Calu3 (cell line): ENCODE data around the gene KIRREL3. TPM values are rescaled to one million over a fixed set of nuclear protein-coding genes. Genes with fewer than 3 reads are reported as not detected.

Experiments used
- BruUV-seq: library from RNA; stranded (reverse); fragments of 400-500 nt; replicated peaks from 2 replicates; lab custom pipeline; 2021; lab: Mats Ljungman, UMichigan
- CTCF ChIA-PET: fragments of 300-600 bp; sonication (Branson Sonifier 250); formaldehyde crosslinking; loops from one replicate; lab custom pipeline; 2022; ENCODE audit warnings: antibody characterized with exemption; lab: Charles Lee
- DNase-seq: peaks from one replicate; pipeline ENCODE4 v3.0.0; 2022
- H3K27ac Mint-ChIP-seq: one replicate; pipeline ENCODE4 v1.8.0; 2022; ENCODE audit warnings: mixed read lengths; ENCODE audit not compliant: unreplicated experiment
- H3K27me3 Mint-ChIP-seq: one replicate; pipeline ENCODE4 v1.8.0; 2022; ENCODE audit warnings: mixed read lengths; ENCODE audit not compliant: unreplicated experiment
- H3K36me3 Mint-ChIP-seq: one replicate; pipeline ENCODE4 v1.8.0; 2022; ENCODE audit warnings: mild to moderate bottlenecking, moderate library complexity, mixed read lengths; ENCODE audit not compliant: insufficient read depth, unreplicated experiment
- H3K4me1 Mint-ChIP-seq: one replicate; pipeline ENCODE4 v1.8.0; 2022; ENCODE audit warnings: mild to moderate bottlenecking, low read depth, mixed read lengths; ENCODE audit not compliant: unreplicated experiment
- H3K4me3 Mint-ChIP-seq: one replicate; pipeline ENCODE4 v1.8.0; 2022; ENCODE audit warnings: mild to moderate bottlenecking, low read depth, moderate library complexity, mixed read lengths; ENCODE audit not compliant: unreplicated experiment
- H3K9me3 Mint-ChIP-seq: one replicate; pipeline ENCODE4 v1.8.0; 2022; ENCODE audit warnings: low read depth, mixed read lengths; ENCODE audit not compliant: unreplicated experiment
- intact Hi-C: fragments of 100-400 bp; cut with micrococcal nuclease; formaldehyde crosslinking; loops from one replicate; pipeline ENCODE4 v1.10.0; 2022; ENCODE audit not compliant: unreplicated experiment
- total RNA-seq: library from RNA; stranded (reverse); gene quantifications from 2 replicates; pipeline ENCODE4 v1.2.3, GENCODE V29; 2022
- TF ChIP-seq, protein P1 (sequence below): fragments of 200-600 bp; IDR thresholded peaks from one replicate; pipeline ENCODE4 v1.8.0; 2022; ENCODE audit warnings: antibody characterized with exemption; ENCODE audit not compliant: unreplicated experiment

KIRREL3 gene
- total RNA-seq, 1 experiment from 2014 or later, result 0.26 TPM

DNA sequence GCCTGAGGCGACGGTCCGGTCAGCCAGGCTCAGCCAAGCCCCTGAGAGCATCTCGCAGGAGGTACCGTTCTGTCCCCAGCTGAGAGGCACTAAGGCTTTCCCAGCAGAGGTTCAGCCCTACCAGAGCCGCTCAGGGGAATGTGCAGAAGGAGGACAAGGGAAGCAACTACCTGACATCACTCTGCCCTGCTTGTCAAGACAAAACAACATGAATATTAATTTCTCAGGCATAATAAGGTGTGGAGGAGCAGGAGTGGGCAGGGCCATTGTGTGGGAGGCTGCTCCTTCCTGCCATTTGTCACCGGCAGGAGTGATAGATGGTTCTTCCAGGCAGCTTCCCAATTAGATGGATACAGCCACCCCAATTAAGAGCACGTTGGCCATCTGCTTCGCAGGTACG lies 181.4 kb downstream of the KIRREL3 start:
- no peak overlapping the region for H3K27ac Mint-ChIP-seq
- no TSS peak for BruUV-seq
- H3K27me3 Mint-ChIP-seq, result no peaks in the 10 kb centered on the region

DNA sequence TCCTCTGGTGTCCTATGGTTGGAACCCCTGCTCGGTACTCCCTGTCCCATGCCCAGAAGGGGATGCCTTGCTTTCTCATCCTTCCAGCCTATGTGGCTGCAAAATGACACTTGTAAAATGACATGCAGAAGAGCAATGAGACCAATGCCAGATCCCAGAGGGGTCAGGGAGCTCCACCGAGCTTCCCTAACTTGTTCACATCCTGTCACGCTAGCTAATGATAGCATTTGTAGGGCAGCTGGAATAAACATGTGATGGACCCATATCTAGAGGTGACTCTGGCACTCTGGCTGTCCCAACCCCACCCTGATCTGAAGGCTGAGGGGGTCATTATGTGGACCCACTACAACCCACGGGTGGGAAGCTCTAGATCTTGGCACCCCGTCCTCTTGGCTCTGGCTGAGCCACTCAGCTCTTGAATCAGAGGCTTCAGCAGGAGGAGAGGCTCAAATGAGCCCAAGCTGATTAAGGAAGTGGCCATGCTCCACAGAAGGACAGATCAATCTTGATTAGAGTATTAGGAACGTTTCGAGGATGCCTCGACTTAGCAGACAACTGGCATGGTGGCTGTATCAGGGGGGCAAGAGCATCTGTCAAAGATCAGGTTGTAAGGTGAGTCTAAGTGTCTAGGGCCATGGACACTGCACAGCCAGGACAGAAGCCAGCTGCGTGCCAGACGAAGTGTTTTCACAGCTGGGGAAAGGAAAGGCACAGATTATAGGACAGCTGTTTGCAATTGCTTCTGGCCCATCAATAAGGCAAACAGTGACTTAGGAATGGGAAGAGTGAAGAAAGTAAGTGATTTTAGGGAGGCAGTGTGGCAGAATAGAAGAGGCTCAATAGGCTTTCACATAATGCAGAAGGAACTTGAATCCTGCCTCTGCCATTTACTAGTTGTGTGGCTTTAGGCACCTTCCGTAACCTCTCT lies 182.8 kb downstream of the KIRREL3 start:
- intact Hi-C loops, result loop anchor here (2.0 kb wide), 1 partner anchor 145 kb away; no protein-coding TSS in a partner anchor
- H3K4me3 Mint-ChIP-seq, result no peak overlapping the region
- DNase-seq, result no peak
- no TSS peak for BruUV-seq
- peaks cover 8% of the 10 kb centered on the region for H3K36me3 Mint-ChIP-seq
- peaks cover 23% of the 10 kb centered on the region for H3K4me1 Mint-ChIP-seq
- CTCF ChIA-PET, result no interaction called here
- H3K9me3 Mint-ChIP-seq, result peaks cover 3% of the 10 kb centered on the region
- peak overlapping the region; percentile 94 for H3K27ac Mint-ChIP-seq
- H3K27me3 Mint-ChIP-seq, result no peaks in the 10 kb centered on the region
- TF ChIP-seq, protein P1, sequence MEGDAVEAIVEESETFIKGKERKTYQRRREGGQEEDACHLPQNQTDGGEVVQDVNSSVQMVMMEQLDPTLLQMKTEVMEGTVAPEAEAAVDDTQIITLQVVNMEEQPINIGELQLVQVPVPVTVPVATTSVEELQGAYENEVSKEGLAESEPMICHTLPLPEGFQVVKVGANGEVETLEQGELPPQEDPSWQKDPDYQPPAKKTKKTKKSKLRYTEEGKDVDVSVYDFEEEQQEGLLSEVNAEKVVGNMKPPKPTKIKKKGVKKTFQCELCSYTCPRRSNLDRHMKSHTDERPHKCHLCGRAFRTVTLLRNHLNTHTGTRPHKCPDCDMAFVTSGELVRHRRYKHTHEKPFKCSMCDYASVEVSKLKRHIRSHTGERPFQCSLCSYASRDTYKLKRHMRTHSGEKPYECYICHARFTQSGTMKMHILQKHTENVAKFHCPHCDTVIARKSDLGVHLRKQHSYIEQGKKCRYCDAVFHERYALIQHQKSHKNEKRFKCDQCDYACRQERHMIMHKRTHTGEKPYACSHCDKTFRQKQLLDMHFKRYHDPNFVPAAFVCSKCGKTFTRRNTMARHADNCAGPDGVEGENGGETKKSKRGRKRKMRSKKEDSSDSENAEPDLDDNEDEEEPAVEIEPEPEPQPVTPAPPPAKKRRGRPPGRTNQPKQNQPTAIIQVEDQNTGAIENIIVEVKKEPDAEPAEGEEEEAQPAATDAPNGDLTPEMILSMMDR, result no peak

More for the DNA sequence above, 181.4 kb downstream of the KIRREL3 start:
- DNase-seq, result no peak
- CTCF ChIA-PET, result no interaction called here
- no peak overlapping the region for H3K4me3 Mint-ChIP-seq
- TF ChIP-seq, protein P1, result no peak
- peaks cover 4% of the 10 kb centered on the region for H3K9me3 Mint-ChIP-seq
- intact Hi-C loops, result no loop called here
- peaks cover 26% of the 10 kb centered on the region for H3K4me1 Mint-ChIP-seq
- H3K36me3 Mint-ChIP-seq, result peaks cover 8% of the 10 kb centered on the region

DNA sequence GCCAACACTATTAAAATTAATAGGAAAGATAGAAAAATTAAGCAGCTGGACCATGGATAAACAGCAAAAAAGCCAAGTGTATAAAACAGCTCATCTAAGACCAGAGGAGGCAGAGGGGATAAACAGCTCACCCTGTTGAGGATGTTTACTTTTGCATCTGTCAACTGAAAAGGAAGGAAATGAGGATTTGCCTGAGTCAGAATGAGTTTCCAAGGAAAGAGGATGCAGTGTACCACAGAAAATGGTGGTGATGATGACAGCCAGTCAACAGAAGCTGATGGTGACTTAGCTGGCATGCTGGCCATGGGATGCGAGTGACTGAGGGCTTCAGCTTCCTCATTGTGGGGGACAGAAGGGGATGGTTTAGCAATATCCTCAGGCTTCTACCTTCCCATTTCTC lies 183.5 kb downstream of the KIRREL3 start:
- H3K9me3 Mint-ChIP-seq, result peaks cover 3% of the 10 kb centered on the region
- H3K4me1 Mint-ChIP-seq, result peaks cover 23% of the 10 kb centered on the region
- TF ChIP-seq, protein P1, result no peak
- intact Hi-C loops, result loop anchor here (2.0 kb wide), 1 partner anchor 146 kb away; no protein-coding TSS in a partner anchor
- peak overlapping the region; percentile 94 for H3K27ac Mint-ChIP-seq
- CTCF ChIA-PET, result interaction anchor here (0.5 kb wide), 1 partner anchor 211 kb away, joined by 5 read pairs; no protein-coding TSS in a partner anchor
- H3K27me3 Mint-ChIP-seq, result no peaks in the 10 kb centered on the region
- DNase-seq, result no peak
- BruUV-seq, result no TSS peak
- peaks cover 8% of the 10 kb centered on the region for H3K36me3 Mint-ChIP-seq
- H3K4me3 Mint-ChIP-seq, result peak overlapping the region; percentile 52

DNA sequence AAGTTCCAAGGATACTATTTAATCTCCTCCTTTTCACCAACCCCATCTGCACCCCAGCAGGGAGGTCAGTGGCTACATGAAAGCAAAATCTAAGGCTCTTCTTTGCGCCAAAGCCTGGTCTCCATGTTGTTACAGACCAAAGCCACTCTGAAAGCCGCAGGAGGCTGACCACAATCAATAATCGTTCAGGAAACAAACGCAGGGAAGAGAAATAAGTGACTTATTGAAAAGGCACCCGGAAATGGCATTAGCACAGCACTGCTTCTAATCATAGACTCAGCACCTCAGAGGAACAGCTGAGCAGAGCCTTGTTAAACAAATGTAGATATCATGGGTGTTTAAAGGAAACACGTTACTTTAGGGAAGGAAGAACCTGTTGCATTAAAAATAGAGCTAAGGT lies 183.9 kb downstream of the KIRREL3 start:
- H3K27me3 Mint-ChIP-seq, result no peaks in the 10 kb centered on the region
- H3K27ac Mint-ChIP-seq, result peak overlapping the region; percentile 94
- TF ChIP-seq, protein P1, result no peak
- peak overlapping the region; percentile 52 for H3K4me3 Mint-ChIP-seq
- H3K9me3 Mint-ChIP-seq, result peaks cover 3% of the 10 kb centered on the region
- peak; percentile 58 for DNase-seq
- peaks cover 23% of the 10 kb centered on the region for H3K4me1 Mint-ChIP-seq
- BruUV-seq, result no TSS peak
- CTCF ChIA-PET, result interaction anchor here (0.5 kb wide), 1 partner anchor 210 kb away, joined by 5 read pairs; no protein-coding TSS in a partner anchor
- intact Hi-C loops, result loop anchor here (1.0 to 2.0 kb wide), 2 partner anchors 100 to 146 kb away; no protein-coding TSS in a partner anchor
- H3K36me3 Mint-ChIP-seq, result peaks cover 8% of the 10 kb centered on the region
